Astrocyte (in vitro differentiated cells and primary cell): ENCODE data around the gene M6PR.

Experiments used
- CTCF ChIP-seq: IDR thresholded peaks from 2 replicates; pipeline ENCODE4 v1.5.1; 2011; ENCODE audit warnings: low read depth, mild to moderate bottlenecking, inconsistent platforms, low read length, moderate library complexity; ENCODE audit not compliant: insufficient read depth
- EZH2 ChIP-seq: IDR thresholded peaks from 2 replicates; pipeline ENCODE4 v1.6.1; 2012; ENCODE audit warnings: mild to moderate bottlenecking, low read length, inconsistent platforms; ENCODE audit not compliant: insufficient read depth

- TF ChIP-seq CTCF (no peak), EZH2 (no peak)
These were observed 42.2 kb upstream of the M6PR start for GRCh38 chr12:8991371-8992345.
